Suprapubic skin (tissue), 4 donors: Measurements from ENCODE around the gene EGFL7.

Source experiments
- EP300 ChIP-seq: sonication (generic); formaldehyde crosslinking; IDR thresholded peaks from one replicate; pipeline ENCODE4 v1.6.1; 2017; ENCODE audit warnings: antibody characterized with exemption
- POLR2A ChIP-seq, 2 donors: fragments of 450-650 bp; IDR thresholded peaks; one replicate each; pipeline ENCODE4 v1.6.1; 2017; ENCODE audit warnings: antibody characterized with exemption in 2 of 2, mild to moderate bottlenecking in 2 of 2, moderate library complexity in 2 of 2
- POLR2AphosphoS5 ChIP-seq, 3 donors: sonication (generic); formaldehyde crosslinking; IDR thresholded peaks; one replicate each; pipeline ENCODE4 v1.6.1; 2017; ENCODE audit warnings: antibody characterized with exemption in 3 of 3
- TF ChIP-seq, protein P1 (sequence below), 2 donors: fragments of 200-600 bp in 1 of 2; fragments of 450-650 bp in 1 of 2; sonication (generic) in 1 of 2; IDR thresholded peaks; one replicate each; pipeline ENCODE4 v1.5.1; 2016 to 2019; ENCODE audit warnings: antibody characterized with exemption in 2 of 2, mild to moderate bottlenecking in 1 of 2, moderate library complexity in 1 of 2

GRCh38 chr9:136678034-136678433 lies 15.3 kb downstream of the EGFL7 start:
- TF ChIP-seq, protein P1, sequence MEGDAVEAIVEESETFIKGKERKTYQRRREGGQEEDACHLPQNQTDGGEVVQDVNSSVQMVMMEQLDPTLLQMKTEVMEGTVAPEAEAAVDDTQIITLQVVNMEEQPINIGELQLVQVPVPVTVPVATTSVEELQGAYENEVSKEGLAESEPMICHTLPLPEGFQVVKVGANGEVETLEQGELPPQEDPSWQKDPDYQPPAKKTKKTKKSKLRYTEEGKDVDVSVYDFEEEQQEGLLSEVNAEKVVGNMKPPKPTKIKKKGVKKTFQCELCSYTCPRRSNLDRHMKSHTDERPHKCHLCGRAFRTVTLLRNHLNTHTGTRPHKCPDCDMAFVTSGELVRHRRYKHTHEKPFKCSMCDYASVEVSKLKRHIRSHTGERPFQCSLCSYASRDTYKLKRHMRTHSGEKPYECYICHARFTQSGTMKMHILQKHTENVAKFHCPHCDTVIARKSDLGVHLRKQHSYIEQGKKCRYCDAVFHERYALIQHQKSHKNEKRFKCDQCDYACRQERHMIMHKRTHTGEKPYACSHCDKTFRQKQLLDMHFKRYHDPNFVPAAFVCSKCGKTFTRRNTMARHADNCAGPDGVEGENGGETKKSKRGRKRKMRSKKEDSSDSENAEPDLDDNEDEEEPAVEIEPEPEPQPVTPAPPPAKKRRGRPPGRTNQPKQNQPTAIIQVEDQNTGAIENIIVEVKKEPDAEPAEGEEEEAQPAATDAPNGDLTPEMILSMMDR (IDR thresholded peaks at IDR 0.05): no peak
- TF ChIP-seq POLR2A (IDR thresholded peaks at IDR 0.05): no peak
- no peak for TF ChIP-seq POLR2AphosphoS5 (IDR thresholded peaks at IDR 0.05)
- no peak for TF ChIP-seq EP300
